ENCODE data around the gene ECI1.

ECI1 gene

DNA sequence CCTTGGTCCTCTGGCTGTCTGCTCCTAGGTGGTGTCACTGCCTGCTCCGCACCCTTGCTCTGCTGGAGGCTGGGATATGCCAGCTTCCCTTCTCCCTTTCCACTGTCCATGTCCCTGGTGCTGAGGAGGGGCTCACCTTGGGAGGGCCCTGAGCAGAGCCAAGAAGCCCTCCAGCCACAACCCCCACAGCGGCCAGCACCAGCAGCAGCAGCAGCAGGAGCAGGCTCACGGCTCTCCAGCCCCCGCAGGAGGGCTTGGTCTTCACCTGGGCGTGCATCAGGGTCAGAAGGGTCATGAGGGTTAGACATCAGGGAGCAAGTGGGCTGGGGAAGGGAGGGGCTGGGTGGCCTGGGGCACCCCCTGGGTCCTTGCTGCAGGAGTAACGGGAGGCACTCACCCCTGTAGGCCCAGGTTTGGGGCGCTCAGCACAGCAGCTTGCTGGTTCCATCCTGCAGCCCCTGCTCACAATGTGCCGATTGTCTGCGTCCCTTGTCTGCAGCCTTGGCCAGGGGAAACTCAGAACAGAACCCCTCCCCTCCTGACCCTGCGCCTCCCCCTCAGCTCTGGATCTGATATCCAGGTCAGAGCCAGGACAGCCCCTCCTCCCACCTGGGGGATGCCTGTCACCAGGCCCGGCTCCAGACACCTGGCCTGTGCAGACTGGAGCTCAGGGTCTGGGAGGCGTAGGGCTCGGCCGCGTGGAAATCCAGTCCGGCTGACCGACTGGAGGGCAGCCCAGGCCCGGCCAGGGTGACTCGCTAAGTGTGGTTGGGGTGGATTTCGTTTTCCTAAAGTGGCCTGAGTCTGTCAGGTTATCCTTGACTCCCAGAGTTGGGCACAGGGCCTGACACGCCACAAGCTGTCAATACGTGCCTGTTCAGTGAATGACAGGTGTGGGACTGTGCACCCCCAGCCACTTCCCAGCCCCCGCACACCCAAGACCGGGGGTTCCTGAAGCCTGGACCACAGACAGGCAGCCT is 40.7 kb downstream of the ECI1 start, which contains the start of gene BRICD5:
Gene BRICD5 (minus strand): TSS at position 478 of the 980 bp plus-strand sequence. CDS start 30 bp downstream, at position 448.
- Histone ChIP-seq H3K27ac (ENCODE audit: low read depth, low read length, poor library complexity, severe bottlenecking) (peak within 1 kb of the TSS; percentile 22), H3K36me3 (ENCODE audit: insufficient read depth, low read length) (peaks cover 33% of the 10 kb centered on the region; the same call in 1 of the 2 replicates), H3F3A (ENCODE audit: insufficient read depth, low read length) (no peaks in the 10 kb centered on the region; the same call in 1 of the 2 replicates), H3K79me2 (ENCODE audit: insufficient read depth, low read length) (peaks cover 6% of the 10 kb centered on the region), H4K20me1 (ENCODE audit: insufficient read depth, low read length) (no peaks in the 10 kb centered on the region), H3K4me1 (ENCODE audit: insufficient read depth, low read length, severe bottlenecking) (peaks cover 36% of the 10 kb centered on the region), H2AFZ (ENCODE audit: low read length) (no peak within 1 kb of the TSS), H3K4me3 (ENCODE audit: low read depth, low read length, poor library complexity, severe bottlenecking) (no peak within 1 kb of the TSS), H3K4me2 (ENCODE audit: low read length) (peak within 1 kb of the TSS; percentile 100; the same call in 1 of the 2 replicates), H3K9me2 (ENCODE audit: low read depth, low read length) (no peaks in the 10 kb centered on the region), H3K9me3 (ENCODE audit: low read length) (no peaks in the 10 kb centered on the region), H3K27me3 (ENCODE audit: insufficient read depth, low read length) (no peaks in the 10 kb centered on the region), H3K9ac (ENCODE audit: low read length) (no peak within 1 kb of the TSS; the same call in 1 of the 2 replicates)
- TF ChIP-seq, protein P1, sequence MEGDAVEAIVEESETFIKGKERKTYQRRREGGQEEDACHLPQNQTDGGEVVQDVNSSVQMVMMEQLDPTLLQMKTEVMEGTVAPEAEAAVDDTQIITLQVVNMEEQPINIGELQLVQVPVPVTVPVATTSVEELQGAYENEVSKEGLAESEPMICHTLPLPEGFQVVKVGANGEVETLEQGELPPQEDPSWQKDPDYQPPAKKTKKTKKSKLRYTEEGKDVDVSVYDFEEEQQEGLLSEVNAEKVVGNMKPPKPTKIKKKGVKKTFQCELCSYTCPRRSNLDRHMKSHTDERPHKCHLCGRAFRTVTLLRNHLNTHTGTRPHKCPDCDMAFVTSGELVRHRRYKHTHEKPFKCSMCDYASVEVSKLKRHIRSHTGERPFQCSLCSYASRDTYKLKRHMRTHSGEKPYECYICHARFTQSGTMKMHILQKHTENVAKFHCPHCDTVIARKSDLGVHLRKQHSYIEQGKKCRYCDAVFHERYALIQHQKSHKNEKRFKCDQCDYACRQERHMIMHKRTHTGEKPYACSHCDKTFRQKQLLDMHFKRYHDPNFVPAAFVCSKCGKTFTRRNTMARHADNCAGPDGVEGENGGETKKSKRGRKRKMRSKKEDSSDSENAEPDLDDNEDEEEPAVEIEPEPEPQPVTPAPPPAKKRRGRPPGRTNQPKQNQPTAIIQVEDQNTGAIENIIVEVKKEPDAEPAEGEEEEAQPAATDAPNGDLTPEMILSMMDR (IDR thresholded peaks at IDR 0.05; ENCODE audit: low read length): no peak
- no peak for TF ChIP-seq EZH2 (IDR thresholded peaks at IDR 0.05; ENCODE audit: borderline replicate concordance, low read length)

GRCh38 chr16:2210009-2210332 is 41.4 kb downstream of the ECI1 start:
- peaks cover 33% of the 10 kb centered on the region; the same call in 1 of the 2 replicates for H3K36me3 ChIP-seq (ENCODE audit: insufficient read depth, low read length)
- H3K27ac ChIP-seq (ENCODE audit: low read depth, low read length, poor library complexity, severe bottlenecking): no peak overlapping the region
- no peaks in the 10 kb centered on the region for H3K27me3 ChIP-seq (ENCODE audit: insufficient read depth, low read length)
- TF ChIP-seq EZH2 (IDR thresholded peaks at IDR 0.05; ENCODE audit: borderline replicate concordance, low read length): no peak
- TF ChIP-seq, protein P1 (IDR thresholded peaks at IDR 0.05; ENCODE audit: low read length): no peak
- peaks cover 6% of the 10 kb centered on the region for H3K79me2 ChIP-seq (ENCODE audit: insufficient read depth, low read length)
- H3K4me3 ChIP-seq (ENCODE audit: low read depth, low read length, poor library complexity, severe bottlenecking): no peak overlapping the region
- no peak overlapping the region for H2AFZ ChIP-seq (ENCODE audit: low read length)
- no peaks in the 10 kb centered on the region for H4K20me1 ChIP-seq (ENCODE audit: insufficient read depth, low read length)
- peaks cover 37% of the 10 kb centered on the region for H3K4me1 ChIP-seq (ENCODE audit: insufficient read depth, low read length, severe bottlenecking)
- H3K9ac ChIP-seq (ENCODE audit: low read length): no peak overlapping the region
- H3F3A ChIP-seq (ENCODE audit: insufficient read depth, low read length): no peaks in the 10 kb centered on the region; the same call in 1 of the 2 replicates
- no peaks in the 10 kb centered on the region for H3K9me2 ChIP-seq (ENCODE audit: low read depth, low read length)
- H3K4me2 ChIP-seq (ENCODE audit: low read length): no peak overlapping the region
- no peaks in the 10 kb centered on the region for H3K9me3 ChIP-seq (ENCODE audit: low read length)

DNA sequence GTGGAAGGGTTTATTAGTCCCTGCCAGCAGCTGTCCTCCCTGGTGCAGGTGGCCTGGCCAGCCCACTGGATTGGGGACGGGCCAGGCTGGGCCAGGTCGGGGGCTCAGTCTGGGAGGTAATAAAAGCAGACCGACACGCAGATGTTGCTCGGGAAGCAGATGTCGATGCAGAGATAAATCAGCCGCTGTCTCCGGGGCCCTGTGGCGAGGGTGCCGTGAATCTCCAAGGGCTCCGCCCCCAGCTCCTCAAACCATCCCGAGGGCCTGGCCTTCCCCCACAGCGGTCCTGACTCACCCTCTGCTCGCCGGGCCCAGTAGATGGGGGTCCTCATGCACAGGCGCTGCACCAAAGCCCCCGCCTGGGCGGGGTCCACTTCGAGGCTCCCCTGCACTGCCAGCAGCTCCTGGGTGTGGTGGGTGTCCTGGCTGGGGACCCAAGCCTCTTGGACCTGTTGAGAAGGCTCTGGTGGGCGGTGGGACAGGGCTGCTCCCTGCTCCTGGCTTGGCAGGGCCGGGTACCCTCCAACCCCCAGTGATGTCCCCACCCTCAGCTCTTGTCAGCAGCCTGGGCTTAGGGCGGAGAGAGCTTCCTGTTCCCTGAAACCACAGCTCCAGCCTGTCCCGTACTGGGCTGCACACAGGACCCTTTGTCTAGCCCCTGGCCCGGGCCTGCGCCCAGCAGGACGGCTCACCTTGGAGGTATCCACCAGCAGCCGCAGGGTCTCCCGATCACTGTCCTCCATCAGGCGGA is 42.0 kb downstream of the ECI1 start:
- Histone ChIP-seq H2AFZ (ENCODE audit: low read length) (no peak overlapping the region), H4K20me1 (ENCODE audit: insufficient read depth, low read length) (no peaks in the 10 kb centered on the region), H3F3A (ENCODE audit: insufficient read depth, low read length) (no peaks in the 10 kb centered on the region; the same call in 1 of the 2 replicates), H3K4me3 (ENCODE audit: low read depth, low read length, poor library complexity, severe bottlenecking) (no peak overlapping the region), H3K4me1 (ENCODE audit: insufficient read depth, low read length, severe bottlenecking) (peaks cover 43% of the 10 kb centered on the region), H3K4me2 (ENCODE audit: low read length) (no peak overlapping the region), H3K9ac (ENCODE audit: low read length) (no peak overlapping the region), H3K9me2 (ENCODE audit: low read depth, low read length) (no peaks in the 10 kb centered on the region), H3K79me2 (ENCODE audit: insufficient read depth, low read length) (peaks cover 6% of the 10 kb centered on the region), H3K9me3 (ENCODE audit: low read length) (no peaks in the 10 kb centered on the region), H3K27ac (ENCODE audit: low read depth, low read length, poor library complexity, severe bottlenecking) (no peak overlapping the region), H3K36me3 (ENCODE audit: insufficient read depth, low read length) (peaks cover 33% of the 10 kb centered on the region; the same call in 1 of the 2 replicates), H3K27me3 (ENCODE audit: insufficient read depth, low read length) (no peaks in the 10 kb centered on the region)
- no peak for TF ChIP-seq EZH2 (IDR thresholded peaks at IDR 0.05; ENCODE audit: borderline replicate concordance, low read length)
- TF ChIP-seq, protein P1 (IDR thresholded peaks at IDR 0.05; ENCODE audit: low read length): no peak
